ENCODE measurements around the gene DNAJA4. TPM values are rescaled to one million over a fixed set of nuclear protein-coding genes. Genes with fewer than 3 reads are reported as not detected.
A peak's percentile ranks its signal among the peaks of the same experiment; 100 is the strongest.

Gene DNAJA4
- 0.13 and 0.25 TPM in 2 replicates for polyA plus RNA-seq (2011; rRNA removed)
- 0.08 TPM in 1 of 2 replicates, not detected in the other for polyA plus RNA-seq (2012; cell fraction: cytosol; rRNA removed)
- polyA plus RNA-seq (2012; cell fraction: nucleus; rRNA removed): 0.05 and 0.11 TPM in 2 replicates
- 0.05 to 0.07 TPM in 2 of 3 replicates, not detected in the other for polyA plus RNA-seq (2017; fragmentation: RNase III; extraction: RNeasy Plus Mini Kit Qiagen cat#74134 plus additional on column Dnase treatment)
- polyA minus RNA-seq (2011; rRNA and poly(A)+ RNA removed): 0.12 TPM in 1 of 2 replicates, not detected in the other

- ChIA-PET CTCF (interaction anchor here (0.7 to 2.5 kb wide), 5 partner anchors 23 to 305 kb away, joined by 3 to 8 read pairs (median 3); no protein-coding TSS in a partner anchor), POLR2A (no interaction called here)
- Histone ChIP-seq H3K4me2 (no peak within 1 kb of the TSS), H3K4me1 (no peaks in the 10 kb centered on the region), H3K4me3 (no peak within 1 kb of the TSS), H3K9me3 (no peaks in the 10 kb centered on the region), H3K27ac (no peak within 1 kb of the TSS)
- TF ChIP-seq MAFK (IDR thresholded peaks at IDR 0.05; ENCODE audit: partially characterized antibody): no peak
- no peak for TF ChIP-seq E2F6 (IDR thresholded peaks at IDR 0.05; ENCODE audit: borderline replicate concordance, low read depth)
- TF ChIP-seq TP53 (CRISPR knock-in tag; IDR thresholded peaks at IDR 0.05): no peak
- TF ChIP-seq ZSCAN20 (CRISPR knock-in tag; IDR thresholded peaks at IDR 0.05): no peak
- TF ChIP-seq CHD2 (IDR thresholded peaks at IDR 0.05; ENCODE audit: low read length, partially characterized antibody): no peak
- no peak for TF ChIP-seq MAZ (IDR thresholded peaks at IDR 0.05; ENCODE audit: borderline replicate concordance, low read depth, low read length)
- no peak for TF ChIP-seq NPAS2 (CRISPR knock-in tag; IDR thresholded peaks at IDR 0.05; ENCODE audit: borderline replicate concordance)
- TF ChIP-seq, protein P1, sequence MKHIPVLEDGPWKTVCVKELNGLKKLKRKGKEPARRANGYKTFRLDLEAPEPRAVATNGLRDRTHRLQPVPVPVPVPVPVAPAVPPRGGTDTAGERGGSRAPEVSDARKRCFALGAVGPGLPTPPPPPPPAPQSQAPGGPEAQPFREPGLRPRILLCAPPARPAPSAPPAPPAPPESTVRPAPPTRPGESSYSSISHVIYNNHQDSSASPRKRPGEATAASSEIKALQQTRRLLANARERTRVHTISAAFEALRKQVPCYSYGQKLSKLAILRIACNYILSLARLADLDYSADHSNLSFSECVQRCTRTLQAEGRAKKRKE (CRISPR knock-in tag; IDR thresholded peaks at IDR 0.05; ENCODE audit: low read depth): no peak
- TF ChIP-seq BHLHE40 (IDR thresholded peaks at IDR 0.05; ENCODE audit: low read depth, low read length): no peak
- no peak for TF ChIP-seq SMC3 (IDR thresholded peaks at IDR 0.05)
- no peak for TF ChIP-seq SREBF2 (IDR thresholded peaks at IDR 0.05)
- no peak for TF ChIP-seq REST (IDR thresholded peaks at IDR 0.05)
- TF ChIP-seq TFCP2L1 (CRISPR knock-in tag; IDR thresholded peaks at IDR 0.05): no peak
- FAIRE-seq (no peak), ATAC-seq (no peak), DNase-seq (ENCODE audit: low read depth in 1 of 2, low spot score in 1 of 2) (no peak)
- WGBS (ENCODE audit: missing lambda C conversion rate): 71% methylated on average over 80 of the region's 107 CpGs
Observed at GRCh38 chr15:78264304-78265136, at the start of gene DNAJA4. Gene DNAJA4, plus strand, starts transcription at chr15:78264562. Its CDS starts 202 bp downstream, at chr15:78264764.

GRCh38 chr15:78216276-78217104 is 47.9 kb upstream of the DNAJA4 start:
- FAIRE-seq (peak; percentile 77), ATAC-seq (peak; percentile 28 to 57; a peak in 3 of 6 replicates), DNase-seq (ENCODE audit: low read depth in 1 of 2, low spot score in 1 of 2) (peak; percentile 53 to 75)
- POLR2A ChIA-PET: no interaction called here
- Histone ChIP-seq H3K4me3 (no peak overlapping the region), H3K4me2 (peak overlapping the region; percentile 53), H3K4me1 (peaks cover 54% of the 10 kb centered on the region), H3K9me3 (no peaks in the 10 kb centered on the region), H3K27ac (peak overlapping the region; percentile 40 to 65; a peak in 4 of 6 replicates)
- CTCF ChIA-PET: interaction anchor here (1.0 to 10.1 kb wide), 9 partner anchors 9 to 217 kb away, joined by 3 to 75 read pairs (median 6); partner anchors contain the start of gene CIB2
- whole genome bisulfite sequencing (ENCODE audit: missing lambda C conversion rate): 45% methylated on average over 7 of the region's 7 CpGs
- TF ChIP-seq RAD21 (conservative IDR thresholded peaks at IDR 0.05 in 1 of 2, IDR thresholded peaks at IDR 0.05 in 1 of 2): no peak
- no peak for TF ChIP-seq ZFP36 (IDR thresholded peaks at IDR 0.05; ENCODE audit: borderline replicate concordance, partially characterized antibody)
- TF ChIP-seq BHLHE40 (IDR thresholded peaks at IDR 0.05; ENCODE audit: low read depth, low read length): no peak
- peak; percentile 19; the same call in 1 of the 2 replicates for TF ChIP-seq GATA3 (IDR thresholded peaks at IDR 0.05; ENCODE audit: borderline replicate concordance)
- no peak for TF ChIP-seq TP53 (CRISPR knock-in tag; IDR thresholded peaks at IDR 0.05)
- no peak for TF ChIP-seq CEBPB (IDR thresholded peaks at IDR 0.05)
- TF ChIP-seq HOXB13 (CRISPR knock-in tag; IDR thresholded peaks at IDR 0.05; ENCODE audit: low read depth): no peak
- TF ChIP-seq CBX2 (IDR thresholded peaks at IDR 0.05; ENCODE audit: borderline replicate concordance, low read depth): no peak
- TF ChIP-seq HOXA7 (CRISPR knock-in tag; IDR thresholded peaks at IDR 0.05): no peak
- TF ChIP-seq POLR2A (IDR thresholded peaks at IDR 0.05; ENCODE audit: low read length): no peak
- TF ChIP-seq KDM5A (IDR thresholded peaks at IDR 0.05): no peak
- peak; percentile 51; the same call in 1 of the 2 replicates for TF ChIP-seq REST (IDR thresholded peaks at IDR 0.05)
- no peak for TF ChIP-seq MAFK (IDR thresholded peaks at IDR 0.05; ENCODE audit: partially characterized antibody)
- no peak for TF ChIP-seq FOXS1 (CRISPR knock-in tag; IDR thresholded peaks at IDR 0.05)
- TF ChIP-seq JUNB (IDR thresholded peaks at IDR 0.05): 0 out of 2 replicates have a peak, but pooled peaks have one; percentile 33

Measured in A549 (cell line).